Measurements from ENCODE around the gene AUNIP.

The AUNIP gene

DNA sequence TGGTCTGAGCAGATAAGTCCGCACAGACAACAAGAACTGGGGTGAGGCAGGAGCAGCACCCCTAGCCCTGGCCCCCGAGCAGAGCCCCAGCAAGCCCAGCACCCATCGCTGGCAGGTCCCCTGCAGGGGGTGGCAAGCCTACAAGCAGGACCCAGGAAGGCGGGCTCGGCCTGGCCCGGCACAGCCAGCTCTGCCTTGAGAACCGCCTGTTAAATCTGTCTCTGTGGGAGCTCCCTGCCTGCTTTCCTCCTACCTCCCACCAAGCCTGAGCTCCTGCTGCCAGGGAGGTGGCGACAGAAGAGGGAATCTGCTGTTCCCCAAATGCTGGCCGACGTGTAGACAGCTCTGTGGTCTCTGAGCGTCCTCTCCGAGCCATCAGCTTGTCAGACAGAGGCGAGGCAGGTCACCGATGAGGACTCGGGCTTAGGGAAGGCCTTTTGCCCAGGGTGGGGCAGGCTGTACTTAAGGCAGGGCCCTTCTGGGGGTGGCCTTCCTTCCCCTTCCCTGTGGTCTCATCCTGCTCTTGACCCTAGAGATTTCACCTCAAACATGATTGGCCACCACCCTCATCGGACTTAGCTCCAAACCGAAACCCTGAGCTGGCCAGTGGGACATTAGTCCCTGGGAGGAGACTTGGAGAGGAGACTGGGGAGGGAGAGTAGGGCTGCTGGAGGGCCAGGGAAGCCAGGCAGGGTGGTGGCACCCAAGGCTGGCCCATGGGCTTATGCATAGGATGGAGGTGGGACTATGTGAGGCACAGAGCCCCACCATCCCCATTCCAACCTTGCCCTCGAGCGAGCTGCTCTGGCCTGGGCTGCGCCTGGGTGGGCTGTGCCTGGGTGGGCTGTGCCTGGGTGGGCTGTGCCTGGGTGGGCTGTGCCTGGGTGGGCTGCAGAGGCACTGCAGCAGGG lies 51.5 kb downstream of the AUNIP start:
- FAIRE-seq: no peak

DNA sequence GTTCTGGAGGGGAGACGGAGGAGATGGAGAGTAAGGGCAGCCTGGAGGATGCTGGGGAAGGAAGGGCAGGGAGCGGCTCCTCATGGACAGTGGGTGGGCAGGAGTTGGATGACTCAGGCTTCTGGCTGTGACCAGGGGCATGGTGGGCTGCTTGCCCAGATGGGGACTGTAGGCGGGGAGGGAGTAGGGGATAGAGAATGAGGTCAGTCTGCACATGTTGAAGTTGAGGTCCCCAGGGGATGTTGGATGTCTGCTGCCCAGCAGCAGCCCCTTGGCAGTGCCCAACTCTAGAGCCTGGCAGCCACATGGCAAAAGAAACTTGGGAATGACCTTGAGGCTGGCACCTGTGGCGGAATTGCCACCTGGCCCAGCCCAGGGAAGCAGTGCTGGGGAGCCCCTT lies 52.8 kb downstream of the AUNIP start:
- no peak for FAIRE-seq

DNA sequence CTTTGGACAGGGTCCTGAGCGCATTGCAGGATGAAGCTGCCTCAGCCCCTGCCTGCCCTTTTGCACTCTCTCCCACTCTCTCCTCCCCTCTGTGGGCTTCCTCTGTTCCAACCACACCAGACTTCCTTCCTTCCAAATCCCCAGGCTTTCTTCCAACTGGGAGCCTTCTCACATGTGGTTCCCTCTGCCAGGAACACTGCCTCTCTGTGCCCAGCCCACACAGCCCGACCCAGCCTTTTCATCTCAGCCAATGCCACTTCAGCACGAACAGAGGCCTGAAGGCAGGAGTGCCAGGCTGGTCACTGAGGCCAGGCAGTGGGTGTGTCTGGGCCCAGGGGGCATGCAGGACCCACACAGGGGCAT lies 53.4 kb downstream of the AUNIP start:
- FAIRE-seq: no peak

DNA sequence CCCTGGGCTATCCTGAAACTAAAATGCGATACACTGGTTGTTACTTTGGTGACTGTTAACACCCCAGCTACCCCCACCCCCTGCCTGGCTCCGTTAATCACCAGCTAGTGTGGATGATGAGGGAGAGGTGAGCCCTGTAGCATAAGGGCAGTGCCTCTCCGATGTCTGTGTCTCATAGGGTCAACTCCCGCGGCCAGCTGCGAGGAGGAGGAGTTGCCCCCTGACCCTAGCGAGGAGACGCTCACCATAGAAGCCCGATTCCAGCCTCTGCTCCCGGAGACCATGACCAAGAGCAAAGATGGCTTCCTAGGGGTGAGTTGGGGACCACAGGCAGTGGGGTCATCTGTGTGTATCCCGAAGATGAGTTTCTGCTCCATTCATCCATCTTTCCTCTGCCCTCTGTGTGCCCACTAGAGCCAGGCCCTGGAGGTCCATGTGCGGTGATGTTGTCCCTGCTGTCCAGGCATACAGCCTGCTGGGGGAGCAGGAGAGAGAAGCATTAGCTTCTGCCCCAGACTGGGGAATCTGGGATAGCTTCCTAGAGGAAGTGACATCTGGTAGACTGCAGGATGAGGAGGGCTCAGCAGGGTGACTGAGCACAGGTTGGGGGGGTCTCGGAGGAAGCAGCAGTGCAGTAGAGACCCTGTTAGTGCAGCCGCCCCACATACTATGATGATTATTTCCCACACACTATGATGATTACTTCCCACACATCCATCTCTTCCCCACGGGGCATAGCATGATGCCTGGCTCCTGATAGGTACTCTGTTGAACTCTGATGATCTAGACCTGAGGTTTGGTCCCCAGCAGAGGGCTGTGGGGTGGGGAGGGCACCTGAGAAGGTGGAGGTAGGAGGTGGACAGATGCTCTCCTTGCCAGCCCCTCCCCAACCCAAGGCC lies 54.0 kb downstream of the AUNIP start:
- FAIRE-seq: no peak

DNA sequence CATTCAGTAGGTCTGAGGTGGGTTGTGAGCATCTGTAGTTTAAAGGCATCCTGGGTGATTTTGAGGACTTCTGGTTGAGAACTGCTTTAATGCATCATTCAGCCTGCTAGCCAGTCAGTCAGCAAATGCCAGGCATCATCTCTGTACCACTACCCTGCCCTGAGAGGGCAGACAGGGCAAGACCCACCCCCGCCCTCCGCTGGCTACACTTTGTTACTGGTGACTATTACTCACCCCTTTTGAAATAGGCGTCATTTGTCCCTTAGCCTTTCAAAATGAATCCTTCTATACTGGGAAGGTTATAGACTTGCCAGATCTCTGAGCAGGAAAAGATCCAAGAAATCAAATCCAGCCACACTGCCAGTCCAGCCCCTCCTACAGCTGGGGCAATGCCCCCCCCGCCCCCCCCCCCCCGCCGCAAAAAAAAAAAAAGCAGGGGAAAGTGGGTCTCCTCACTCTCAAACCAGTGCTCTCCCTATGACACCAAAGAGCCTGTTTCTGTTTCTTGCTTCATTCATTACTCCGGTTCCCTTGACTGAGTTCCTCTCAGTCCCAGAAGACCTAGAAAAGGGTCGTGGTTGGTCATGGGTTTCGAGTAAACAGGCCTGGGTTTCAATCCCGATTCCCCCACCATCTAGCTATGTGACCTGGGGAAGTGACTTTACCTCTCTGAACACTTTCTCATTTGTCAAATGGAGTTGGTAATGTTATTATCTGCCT lies 54.9 kb downstream of the AUNIP start:
- no peak for FAIRE-seq

- FAIRE-seq: no peak
These were observed 55.9 kb downstream of the AUNIP start for GRCh38 chr1:25803368-25803767.

DNA sequence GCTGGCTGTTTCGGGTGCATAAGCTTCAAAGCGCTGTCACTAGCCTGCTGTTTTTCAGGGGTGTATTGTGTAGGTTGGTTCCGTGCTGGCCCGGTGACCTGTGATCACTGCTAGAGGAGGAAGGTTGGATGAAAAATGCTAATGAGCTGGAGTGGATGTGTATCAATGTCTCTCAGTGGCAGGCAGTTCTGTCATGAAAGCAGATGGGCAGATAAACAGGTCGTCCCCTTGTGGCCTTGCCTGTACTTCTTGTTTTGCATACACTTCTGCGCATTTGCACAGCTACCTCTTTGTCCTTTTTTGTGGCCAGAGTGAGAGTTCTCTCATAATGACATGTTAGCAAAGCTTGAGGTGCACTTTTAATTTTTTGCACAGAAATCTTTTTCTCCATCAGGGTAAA lies 56.3 kb downstream of the AUNIP start:
- FAIRE-seq: no peak

DNA sequence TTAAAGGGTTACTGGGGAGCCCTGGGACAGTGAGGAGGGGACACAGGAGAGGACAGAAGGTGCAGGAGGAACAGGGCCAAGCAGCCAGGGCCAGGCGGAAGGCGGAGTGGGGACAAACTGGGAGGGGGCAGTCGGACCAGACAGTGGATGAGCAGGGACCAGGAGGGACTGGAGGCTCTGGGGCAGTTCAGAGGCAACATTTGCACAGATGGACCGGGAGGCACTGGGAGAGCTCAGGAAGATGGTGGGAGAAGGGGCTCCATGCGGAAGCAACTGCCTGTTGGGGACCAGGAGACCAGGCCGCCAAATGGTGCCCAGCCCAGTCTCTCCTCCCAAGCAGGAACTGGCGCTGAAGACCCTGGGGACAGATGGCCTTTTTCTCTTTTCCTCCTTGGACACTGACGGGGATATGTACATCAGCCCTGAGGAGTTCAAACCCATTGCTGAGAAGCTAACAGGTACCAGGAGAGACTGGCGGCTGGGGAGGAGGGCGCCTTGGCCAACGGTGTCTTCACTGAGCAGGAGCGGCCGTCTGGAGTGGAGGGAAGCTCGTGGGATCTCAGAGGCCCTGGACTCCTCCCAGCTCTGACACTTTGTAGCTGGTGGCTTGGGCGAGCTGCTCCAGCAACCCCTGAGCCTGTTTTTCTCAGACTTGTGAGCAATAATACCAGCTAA lies 58.4 kb downstream of the AUNIP start:
- FAIRE-seq: no peak

- no peak for FAIRE-seq
These were observed 59.1 kb downstream of the AUNIP start, which contains the start of gene SELENON for GRCh38 chr1:25799935-25800702. Gene SELENON, plus strand, starts transcription at chr1:25800193. Its CDS starts 38 bp downstream, at chr1:25800231.

DNA sequence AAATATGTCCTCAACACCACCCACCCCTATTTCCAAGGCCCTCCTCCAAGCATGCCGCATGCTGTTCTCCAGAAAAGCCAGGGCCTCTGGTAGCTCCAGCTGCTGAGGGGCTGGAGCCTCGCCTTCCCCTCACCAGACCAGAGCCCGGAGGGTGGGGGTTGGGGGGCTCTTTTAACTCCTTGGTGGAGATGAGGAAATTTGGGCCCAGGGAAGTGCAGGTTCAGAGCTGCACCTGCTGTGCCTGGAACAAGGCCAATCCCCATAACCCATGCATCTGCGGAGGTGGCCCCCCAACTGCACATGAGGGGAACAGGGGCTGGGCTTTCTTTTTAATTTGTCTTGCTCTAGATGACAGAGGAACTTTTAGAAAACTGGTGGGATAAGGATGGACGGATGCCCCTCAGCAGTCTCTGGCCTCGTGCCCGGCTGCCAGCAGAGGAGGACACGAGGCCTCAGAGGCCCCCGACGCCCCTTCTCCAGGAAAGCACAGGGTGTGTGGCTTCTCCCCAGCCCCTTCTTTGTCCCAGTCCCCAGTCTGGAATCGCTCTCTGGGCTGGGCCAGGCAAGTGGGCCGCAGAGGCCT lies 59.8 kb downstream of the AUNIP start:
- FAIRE-seq: no peak

DNA sequence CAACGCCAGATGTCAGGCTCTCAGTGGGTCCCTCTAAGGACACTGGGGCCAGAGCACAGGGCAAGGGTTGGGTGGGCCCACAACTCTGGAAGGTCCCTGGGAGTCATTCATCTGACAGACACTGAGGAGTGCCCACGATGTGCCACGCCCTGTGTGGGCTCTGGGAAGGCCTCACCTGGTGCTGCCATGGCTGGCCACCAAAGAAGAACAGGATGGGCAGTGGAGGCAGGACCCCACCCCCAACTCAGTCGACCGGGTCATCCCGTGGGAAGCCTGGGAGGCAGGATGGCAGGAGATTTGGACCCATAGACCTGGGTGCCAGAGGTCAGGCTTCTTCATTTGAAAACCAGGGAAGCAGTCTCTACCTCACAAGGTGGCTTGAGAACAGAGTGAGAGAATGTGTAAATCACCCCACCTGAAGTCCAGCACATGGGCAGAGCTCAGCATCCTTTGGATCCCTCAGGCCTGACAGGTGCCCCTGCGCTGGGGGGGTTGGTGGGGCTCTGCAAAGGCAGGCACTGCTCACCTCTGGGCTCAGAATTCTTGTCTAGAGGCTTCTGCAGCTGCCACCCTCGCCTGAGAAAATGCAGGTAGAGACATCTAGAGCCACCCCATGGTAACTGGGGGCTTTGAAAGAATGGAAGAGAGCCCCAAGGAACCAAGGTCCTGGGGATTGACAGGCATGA lies 60.4 kb downstream of the AUNIP start:
- no peak for FAIRE-seq

DNA sequence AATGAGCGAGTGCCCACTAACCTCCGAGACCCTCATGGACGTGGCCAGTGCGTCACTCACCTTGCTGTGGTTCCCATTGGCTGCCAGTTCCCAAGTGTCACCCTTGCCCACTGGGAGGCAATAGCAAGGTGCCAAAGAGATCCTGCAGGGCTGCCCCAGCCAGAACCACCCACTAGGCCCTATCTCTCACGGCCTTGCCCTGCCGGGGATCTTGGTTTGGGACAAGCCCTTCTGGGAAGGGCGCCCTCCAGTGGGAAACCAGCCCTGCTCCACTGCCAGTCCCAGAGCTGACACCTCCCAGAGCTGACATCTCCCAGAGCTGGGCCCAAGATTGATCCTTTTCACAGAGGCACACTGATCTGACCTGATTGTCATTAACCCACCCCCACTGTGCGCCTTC lies 61.3 kb downstream of the AUNIP start:
- FAIRE-seq: no peak

- FAIRE-seq: no peak
These were observed 62.3 kb downstream of the AUNIP start for GRCh38 chr1:25796811-25797458.

- no peak for FAIRE-seq
These were observed 63.1 kb downstream of the AUNIP start for GRCh38 chr1:25795946-25796810.

GRCh38 chr1:25795211-25795610 lies 64.0 kb downstream of the AUNIP start:
- no peak for FAIRE-seq

GRCh38 chr1:25794325-25794724 lies 64.9 kb downstream of the AUNIP start:
- FAIRE-seq: no peak

- FAIRE-seq: no peak
These were observed 65.6 kb downstream of the AUNIP start for GRCh38 chr1:25793585-25794170.

- FAIRE-seq: no peak
These were observed 67.1 kb downstream of the AUNIP start for GRCh38 chr1:25792115-25792514.

DNA sequence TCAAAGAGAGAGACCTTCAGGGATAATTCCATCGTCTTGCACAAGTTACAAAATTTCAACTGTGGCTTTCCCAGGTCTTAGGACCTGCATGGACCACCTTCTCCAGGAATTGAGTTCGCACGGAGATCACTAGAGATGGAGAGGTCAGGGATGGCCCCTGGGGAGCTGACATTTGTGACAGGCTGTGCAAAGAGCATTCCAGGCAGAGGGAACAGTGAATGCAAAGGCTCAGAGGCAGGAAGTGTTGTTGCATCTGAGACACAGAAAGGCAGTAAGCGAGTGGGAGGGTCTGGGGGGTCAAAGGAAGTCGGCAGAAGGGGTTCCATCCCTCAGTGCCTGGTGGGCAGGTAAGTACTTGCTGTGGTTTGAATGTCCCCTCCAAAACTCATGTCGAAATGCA lies 68.8 kb downstream of the AUNIP start:
- no peak for FAIRE-seq

All from G401.6 (cell line).